Neural cell (in vitro differentiated cells): ENCODE measurements around the gene MRE11. TPM values are rescaled to one million over a fixed set of nuclear protein-coding genes. Genes with fewer than 3 reads are reported as not detected.

Experiments
- H2AFZ ChIP-seq: fragments of 200-600, 300-800 bp; sonication (generic), shearing (Covaris generic); 2 replicates; pipeline ENCODE4 v1.6.0; 2014; ENCODE audit warnings: low read depth, mild to moderate bottlenecking, antibody characterized with exemption, low read length, moderate library complexity
- H3F3A ChIP-seq: fragments of 200-600 bp; shearing (Covaris generic); 2 replicates; pipeline ENCODE4 v1.6.1; 2016; ENCODE audit warnings: mild to moderate bottlenecking, moderate library complexity, mixed read lengths, antibody characterized with exemption, low read length; ENCODE audit not compliant: insufficient read depth, poor library complexity, severe bottlenecking
- H3K27ac ChIP-seq: fragments of 200-600, 300-800 bp; sonication (generic), shearing (Covaris generic); 2 replicates; pipeline ENCODE4 v1.5.1; 2014; ENCODE audit warnings: mild to moderate bottlenecking, low read length, moderate library complexity
- H3K27me3 ChIP-seq: fragments of 300-800, 200-600 bp; sonication (generic), shearing (Covaris generic); 2 replicates; pipeline ENCODE4 v1.6.0; 2014; ENCODE audit warnings: mild to moderate bottlenecking, low read depth, low read length, moderate library complexity; ENCODE audit not compliant: insufficient read depth
- H3K36me3 ChIP-seq: fragments of 300-800, 200-600 bp; sonication (generic), shearing (Covaris generic); 2 replicates; pipeline ENCODE4 v1.5.1; 2014; ENCODE audit warnings: mild to moderate bottlenecking, antibody characterized with exemption, low read length, moderate library complexity; ENCODE audit not compliant: insufficient read depth
- H3K4me2 ChIP-seq: fragments of 300-800, 200-600 bp; sonication (generic), shearing (Covaris generic); 2 replicates; pipeline ENCODE4 v1.6.0; 2014; ENCODE audit warnings: mild to moderate bottlenecking, low read length
- H3K4me3 ChIP-seq: fragments of 300-800, 200-600 bp; sonication (generic), shearing (Covaris generic); 2 replicates; pipeline ENCODE4 v1.5.1; 2014; ENCODE audit warnings: mild to moderate bottlenecking, low read length, moderate library complexity
- H3K79me2 ChIP-seq: fragments of 200-600 bp; shearing (Covaris generic); replicated peaks from 2 replicates; pipeline ENCODE4 v1.6.0; 2014; ENCODE audit warnings: mild to moderate bottlenecking, low read length, moderate library complexity; ENCODE audit not compliant: insufficient read depth
- H3K9ac ChIP-seq: fragments of 300-800, 200-600 bp; sonication (generic), shearing (Covaris generic); 2 replicates; pipeline ENCODE4 v1.6.1; 2016; ENCODE audit warnings: mild to moderate bottlenecking, low read length, mixed read lengths
- H3K9me2 ChIP-seq: fragments of 200-600 bp; shearing (Covaris generic); 2 replicates; pipeline ENCODE4 v1.6.1; 2016; ENCODE audit warnings: mild to moderate bottlenecking, low read length, mixed read lengths; ENCODE audit not compliant: insufficient read depth
- H3K9me3 ChIP-seq: fragments of 200-600, 300-800 bp; sonication (generic), shearing (Covaris generic); 2 replicates; pipeline ENCODE4 v1.6.1; 2016; ENCODE audit warnings: mild to moderate bottlenecking, mixed run types, low read length, moderate library complexity, mixed read lengths
- H4K20me1 ChIP-seq: fragments of 200-600 bp; shearing (Covaris generic); 2 replicates; pipeline ENCODE4 v1.6.1; 2016; ENCODE audit warnings: mild to moderate bottlenecking, mixed run types; ENCODE audit not compliant: insufficient read depth
- EP300 ChIP-seq: fragments of 450-650 bp; conservative IDR thresholded peaks from 2 replicates; pipeline ENCODE4 v1.6.1; 2014; ENCODE audit warnings: antibody characterized with exemption, mild to moderate bottlenecking, moderate library complexity; ENCODE audit not compliant: poor library complexity, severe bottlenecking
- EZH2 ChIP-seq: fragments of 200-600, 300-800 bp; shearing (Covaris generic), sonication (generic); IDR thresholded peaks from 2 replicates; pipeline ENCODE4 v1.6.1; 2014; ENCODE audit warnings: antibody characterized with exemption, low read length, borderline replicate concordance, mild to moderate bottlenecking; ENCODE audit not compliant: insufficient read depth, poor library complexity, severe bottlenecking
- MXI1 ChIP-seq: fragments of 450-650 bp; conservative IDR thresholded peaks from 2 replicates; pipeline ENCODE4 v1.6.1; 2014; ENCODE audit warnings: antibody characterized with exemption, mild to moderate bottlenecking; ENCODE audit not compliant: poor library complexity, severe bottlenecking
- POLR2AphosphoS5 ChIP-seq: IDR thresholded peaks from 2 replicates; pipeline ENCODE4 v1.6.1; 2012
- RAD21 ChIP-seq: fragments of 450-650 bp; conservative IDR thresholded peaks from 2 replicates; pipeline ENCODE4 v1.6.1; 2014; ENCODE audit warnings: antibody characterized with exemption, mild to moderate bottlenecking, moderate library complexity
- SMC3 ChIP-seq: fragments of 450-650 bp; conservative IDR thresholded peaks from 2 replicates; pipeline ENCODE4 v1.6.1; 2014; ENCODE audit warnings: antibody characterized with exemption, mild to moderate bottlenecking, moderate library complexity; ENCODE audit not compliant: poor library complexity
- TAF1 ChIP-seq: IDR thresholded peaks from 2 replicates; pipeline ENCODE4 v1.6.1; 2012; ENCODE audit warnings: low read depth
- polyA plus RNA-seq: library from polyadenylated mRNA; depleted of rRNA; stranded (reverse); fragments of >200 nt; gene quantifications from 2 replicates; pipeline ENCODE4 v1.2.3, GENCODE V29; 2014
- TF ChIP-seq, protein P1 (sequence below): fragments of 450-650 bp; IDR thresholded peaks from 2 replicates; pipeline ENCODE4 v1.5.1; 2014; ENCODE audit warnings: antibody characterized with exemption, mild to moderate bottlenecking, moderate library complexity; ENCODE audit not compliant: poor library complexity, severe bottlenecking
- TF ChIP-seq, protein P2 (sequence below): IDR thresholded peaks from 2 replicates; pipeline ENCODE4 v1.6.1; 2012; ENCODE audit warnings: borderline replicate concordance

Gene MRE11
- polyA plus RNA-seq, 1 donor from 2014 or later: 5.1 TPM

DNA sequence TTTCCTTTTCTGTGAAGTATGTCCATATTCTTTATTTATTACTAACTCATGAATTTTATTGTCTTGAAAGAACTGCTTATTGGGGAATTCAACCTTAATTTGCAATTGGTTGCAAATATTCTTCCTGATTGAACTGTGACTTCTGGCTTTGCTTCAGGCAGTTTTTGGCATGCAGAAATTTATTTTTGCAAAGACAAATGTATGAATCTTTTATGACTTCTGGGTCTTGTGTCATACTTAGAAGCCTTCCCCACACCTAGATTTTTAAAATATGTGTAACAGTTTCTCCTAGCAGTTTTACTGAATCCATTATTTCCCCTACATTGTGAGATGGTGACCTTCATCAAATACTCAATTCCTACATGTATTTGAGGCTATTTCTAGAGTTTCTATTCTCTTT lies 12.3 kb downstream of the MRE11 start:
- TF ChIP-seq RAD21 (no peak), EZH2 (no peak), POLR2AphosphoS5 (no peak), MXI1 (no peak), TAF1 (no peak)
- TF ChIP-seq, protein P1, sequence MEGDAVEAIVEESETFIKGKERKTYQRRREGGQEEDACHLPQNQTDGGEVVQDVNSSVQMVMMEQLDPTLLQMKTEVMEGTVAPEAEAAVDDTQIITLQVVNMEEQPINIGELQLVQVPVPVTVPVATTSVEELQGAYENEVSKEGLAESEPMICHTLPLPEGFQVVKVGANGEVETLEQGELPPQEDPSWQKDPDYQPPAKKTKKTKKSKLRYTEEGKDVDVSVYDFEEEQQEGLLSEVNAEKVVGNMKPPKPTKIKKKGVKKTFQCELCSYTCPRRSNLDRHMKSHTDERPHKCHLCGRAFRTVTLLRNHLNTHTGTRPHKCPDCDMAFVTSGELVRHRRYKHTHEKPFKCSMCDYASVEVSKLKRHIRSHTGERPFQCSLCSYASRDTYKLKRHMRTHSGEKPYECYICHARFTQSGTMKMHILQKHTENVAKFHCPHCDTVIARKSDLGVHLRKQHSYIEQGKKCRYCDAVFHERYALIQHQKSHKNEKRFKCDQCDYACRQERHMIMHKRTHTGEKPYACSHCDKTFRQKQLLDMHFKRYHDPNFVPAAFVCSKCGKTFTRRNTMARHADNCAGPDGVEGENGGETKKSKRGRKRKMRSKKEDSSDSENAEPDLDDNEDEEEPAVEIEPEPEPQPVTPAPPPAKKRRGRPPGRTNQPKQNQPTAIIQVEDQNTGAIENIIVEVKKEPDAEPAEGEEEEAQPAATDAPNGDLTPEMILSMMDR: no peak
- TF ChIP-seq, protein P2, sequence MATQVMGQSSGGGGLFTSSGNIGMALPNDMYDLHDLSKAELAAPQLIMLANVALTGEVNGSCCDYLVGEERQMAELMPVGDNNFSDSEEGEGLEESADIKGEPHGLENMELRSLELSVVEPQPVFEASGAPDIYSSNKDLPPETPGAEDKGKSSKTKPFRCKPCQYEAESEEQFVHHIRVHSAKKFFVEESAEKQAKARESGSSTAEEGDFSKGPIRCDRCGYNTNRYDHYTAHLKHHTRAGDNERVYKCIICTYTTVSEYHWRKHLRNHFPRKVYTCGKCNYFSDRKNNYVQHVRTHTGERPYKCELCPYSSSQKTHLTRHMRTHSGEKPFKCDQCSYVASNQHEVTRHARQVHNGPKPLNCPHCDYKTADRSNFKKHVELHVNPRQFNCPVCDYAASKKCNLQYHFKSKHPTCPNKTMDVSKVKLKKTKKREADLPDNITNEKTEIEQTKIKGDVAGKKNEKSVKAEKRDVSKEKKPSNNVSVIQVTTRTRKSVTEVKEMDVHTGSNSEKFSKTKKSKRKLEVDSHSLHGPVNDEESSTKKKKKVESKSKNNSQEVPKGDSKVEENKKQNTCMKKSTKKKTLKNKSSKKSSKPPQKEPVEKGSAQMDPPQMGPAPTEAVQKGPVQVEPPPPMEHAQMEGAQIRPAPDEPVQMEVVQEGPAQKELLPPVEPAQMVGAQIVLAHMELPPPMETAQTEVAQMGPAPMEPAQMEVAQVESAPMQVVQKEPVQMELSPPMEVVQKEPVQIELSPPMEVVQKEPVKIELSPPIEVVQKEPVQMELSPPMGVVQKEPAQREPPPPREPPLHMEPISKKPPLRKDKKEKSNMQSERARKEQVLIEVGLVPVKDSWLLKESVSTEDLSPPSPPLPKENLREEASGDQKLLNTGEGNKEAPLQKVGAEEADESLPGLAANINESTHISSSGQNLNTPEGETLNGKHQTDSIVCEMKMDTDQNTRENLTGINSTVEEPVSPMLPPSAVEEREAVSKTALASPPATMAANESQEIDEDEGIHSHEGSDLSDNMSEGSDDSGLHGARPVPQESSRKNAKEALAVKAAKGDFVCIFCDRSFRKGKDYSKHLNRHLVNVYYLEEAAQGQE: no peak
- H3K36me3 ChIP-seq: peaks cover 3% of the 10 kb centered on the region
- H3K9ac ChIP-seq: no peak overlapping the region
- no peak overlapping the region for H2AFZ ChIP-seq
- H3K27me3 ChIP-seq: no peaks in the 10 kb centered on the region
- H3F3A ChIP-seq: no peaks in the 10 kb centered on the region
- no peaks in the 10 kb centered on the region for H3K79me2 ChIP-seq
- no peaks in the 10 kb centered on the region for H3K9me2 ChIP-seq
- no peak overlapping the region for H3K4me3 ChIP-seq
- no peak overlapping the region for H3K4me2 ChIP-seq
- H4K20me1 ChIP-seq: no peaks in the 10 kb centered on the region
- H3K9me3 ChIP-seq: no peaks in the 10 kb centered on the region
- H3K27ac ChIP-seq: no peak overlapping the region

DNA sequence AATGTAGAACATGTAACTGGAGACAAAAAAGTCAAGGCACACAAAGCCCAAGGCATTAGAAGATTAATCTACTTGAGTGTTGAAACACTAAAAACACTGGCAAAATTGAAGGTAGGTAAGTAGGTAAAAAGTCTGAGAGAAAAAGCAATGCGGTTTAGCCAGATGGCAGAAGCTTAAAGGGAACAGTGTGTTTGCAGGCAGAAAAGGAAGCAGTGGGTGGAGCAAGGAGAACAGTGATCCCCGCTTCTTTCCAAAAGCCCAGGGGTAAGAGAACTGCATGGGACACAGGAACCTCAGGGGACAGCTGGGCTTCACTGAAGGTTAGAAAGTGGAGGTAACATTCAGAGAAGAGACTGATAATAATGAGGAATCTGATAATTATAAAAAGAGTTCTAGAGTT lies 16.0 kb downstream of the MRE11 start:
- Histone ChIP-seq H3K36me3 (peaks cover 3% of the 10 kb centered on the region), H3K27me3 (no peaks in the 10 kb centered on the region), H3F3A (no peaks in the 10 kb centered on the region), H3K4me2 (no peak overlapping the region), H3K9me2 (no peaks in the 10 kb centered on the region), H3K4me3 (no peak overlapping the region), H2AFZ (no peak overlapping the region), H3K9me3 (no peaks in the 10 kb centered on the region), H3K79me2 (no peaks in the 10 kb centered on the region), H3K9ac (no peak overlapping the region), H4K20me1 (no peaks in the 10 kb centered on the region), H3K27ac (no peak overlapping the region)
- TF ChIP-seq, protein P1: no peak
- TF ChIP-seq TAF1: no peak
- no peak for TF ChIP-seq MXI1
- TF ChIP-seq POLR2AphosphoS5: no peak
- TF ChIP-seq RAD21: no peak
- TF ChIP-seq SMC3: no peak
- no peak for TF ChIP-seq EP300
- TF ChIP-seq, protein P2: no peak
- TF ChIP-seq EZH2: no peak
